Left lung (tissue), 10 donors: ENCODE results near the gene LRIT1. TPM values are rescaled to one million over a fixed set of nuclear protein-coding genes. Genes with fewer than 3 reads are reported as not detected.

Source experiments
- ATAC-seq: fragments of 200-7000 bp; cut with Tn5 transposase; one replicate; pipeline ENCODE4 v1.9.1; 2020; ENCODE audit warnings: moderate library complexity
- DNase-seq, 4 donors: peaks; one replicate each; pipeline ENCODE4 v3.0.0-alpha.2; 2013 to 2020
- H3K27ac ChIP-seq, 2 donors: fragments of 200-600 bp; sonication (generic) in 1 of 2; one replicate each; pipeline versions ENCODE4 v1.5.0 to v1.8.0; 2020 to 2021
- H3K27me3 ChIP-seq, 2 donors: fragments of 200-600 bp; sonication (generic) in 1 of 2; one replicate each; pipeline versions ENCODE4 v1.5.0 to v1.8.0; 2020 to 2021
- H3K36me3 ChIP-seq, 2 donors: fragments of 200-600 bp; sonication (generic) in 1 of 2; one replicate each; pipeline versions ENCODE4 v1.5.0 to v1.8.0; 2020 to 2021
- H3K4me1 ChIP-seq, 2 donors: fragments of 200-600 bp; one replicate each; pipeline ENCODE4 v1.8.0; 2021
- H3K4me3 ChIP-seq, 2 donors: fragments of 200-600 bp; sonication (generic) in 1 of 2; one replicate each; pipeline versions ENCODE4 v1.5.0 to v1.8.0; 2020 to 2021; ENCODE audit warnings: mild to moderate bottlenecking in 1 of 2
- H3K9me3 ChIP-seq, 2 donors: fragments of 200-600 bp; sonication (generic) in 1 of 2; one replicate each; pipeline versions ENCODE4 v1.5.0 to v1.8.0; 2020 to 2021
- CTCF ChIP-seq, 2 donors: fragments of 200-600 bp; sonication (generic) in 1 of 2; IDR thresholded peaks; one replicate each; pipeline versions ENCODE4 v1.5.0 to v1.8.0; 2021; ENCODE audit warnings: antibody characterized with exemption in 2 of 2
- intact Hi-C, 2 donors: fragments of 100-400 bp; cut with DNase I; formaldehyde crosslinking; loops; one replicate each; pipeline versions ENCODE4 v1.11.2 to v1.14.2; 2022
- polyA plus RNA-seq, 6 donors: library from polyadenylated mRNA; unstranded; fragments of 120-200 nt; gene quantifications; one replicate each; pipeline ENCODE4 v1.2.1, GENCODE V29; 2013; ENCODE audit not compliant: insufficient read length in 6 of 6
- total RNA-seq, 2 donors: library from RNA; stranded (reverse); fragmentation: NEBNext Ultra II Directional; extraction: Animal tissue kit (Norgen Biotek cat#: 25700); gene quantifications; one replicate each; pipeline ENCODE4 v1.2.1, GENCODE V29; 2021
- donor health status: DM: no; HTN: yes; CAD: no.
- donor health status: DM: no; HTN: no; CAD: no.

LRIT1 gene
- total and polyA plus RNA-seq, 8 donors = not detected

- H3K4me3 ChIP-seq = no peak overlapping the region
- no peak for TF ChIP-seq CTCF (IDR thresholded peaks at IDR 0.05)
- DNase-seq (no peak), ATAC-seq (no peak)
- no peaks in the 10 kb centered on the region for H3K36me3 ChIP-seq
- peaks cover 0 to 28% of the 10 kb centered on the region in 2 donors for H3K27me3 ChIP-seq
- intact Hi-C loops = no loop called here
- H3K9me3 ChIP-seq = no peaks in the 10 kb centered on the region
- H3K27ac ChIP-seq = no peak overlapping the region
- no peaks in the 10 kb centered on the region for H3K4me1 ChIP-seq
Measured at GRCh38 chr10:84202349-84202748, 39.0 kb downstream of the LRIT1 start.

- DNase-seq (no peak), ATAC-seq (no peak)
- intact Hi-C loops = no loop called here
- Histone ChIP-seq H3K4me3 (no peak overlapping the region), H3K27ac (no peak overlapping the region), H3K4me1 (no peaks in the 10 kb centered on the region), H3K27me3 (peaks cover 0 to 28% of the 10 kb centered on the region in 2 donors), H3K36me3 (no peaks in the 10 kb centered on the region), H3K9me3 (no peaks in the 10 kb centered on the region)
- no peak for TF ChIP-seq CTCF (IDR thresholded peaks at IDR 0.05)
Measured at GRCh38 chr10:84201682-84202081, 39.7 kb downstream of the LRIT1 start.

- no peak overlapping the region for H3K4me3 ChIP-seq
- no peaks in the 10 kb centered on the region for H3K36me3 ChIP-seq
- no peak for ATAC-seq
- intact Hi-C loops = no loop called here
- H3K27ac ChIP-seq = no peak overlapping the region
- no peak for TF ChIP-seq CTCF (IDR thresholded peaks at IDR 0.05)
- no peaks in the 10 kb centered on the region for H3K9me3 ChIP-seq
- peaks cover 0 to 33% of the 10 kb centered on the region in 2 donors for H3K27me3 ChIP-seq
- DNase-seq = no peak
- no peaks in the 10 kb centered on the region for H3K4me1 ChIP-seq
Measured at GRCh38 chr10:84201244-84201606, 40.1 kb downstream of the LRIT1 start.

- Histone ChIP-seq H3K4me1 (no peaks in the 10 kb centered on the region), H3K27me3 (peaks cover 5 to 38% of the 10 kb centered on the region in 2 donors), H3K4me3 (no peak overlapping the region), H3K36me3 (no peaks in the 10 kb centered on the region), H3K27ac (no peak overlapping the region), H3K9me3 (no peaks in the 10 kb centered on the region)
- no peak for TF ChIP-seq CTCF (IDR thresholded peaks at IDR 0.05)
- DNase-seq (no peak), ATAC-seq (no peak)
- intact Hi-C loops = no loop called here
Measured at GRCh38 chr10:84200537-84201243, 40.7 kb downstream of the LRIT1 start.

GRCh38 chr10:84198206-84198915, 43.0 kb downstream of the LRIT1 start:
- no peak for TF ChIP-seq CTCF (IDR thresholded peaks at IDR 0.05)
- no peak overlapping the region for H3K4me3 ChIP-seq
- peaks cover 26 to 61% of the 10 kb centered on the region in 2 donors for H3K27me3 ChIP-seq
- H3K27ac ChIP-seq = no peak overlapping the region
- H3K36me3 ChIP-seq = no peaks in the 10 kb centered on the region
- ATAC-seq = no peak
- H3K4me1 ChIP-seq = peaks cover 9 to 14% of the 10 kb centered on the region in 2 donors
- intact Hi-C loops = no loop called here
- no peak for DNase-seq
- no peaks in the 10 kb centered on the region for H3K9me3 ChIP-seq
